DMS79 treated with DMSO at 0.1 percent for 48 hours (cell line): Measurements from ENCODE around the gene RAP1B.

Experiments used
- DNase-seq: peaks from one replicate; lab custom pipeline; 2025; lab: John Stamatoyannopoulos, UW

The RAP1B gene

GRCh38 chr12:68610370-68611093 is at the start of gene RAP1B:
Gene RAP1B, plus strand, starts transcription at chr12:68610899. Its CDS starts 37,826 bp downstream, at chr12:68648725.
- peak; percentile 43 for DNase-seq

DNA sequence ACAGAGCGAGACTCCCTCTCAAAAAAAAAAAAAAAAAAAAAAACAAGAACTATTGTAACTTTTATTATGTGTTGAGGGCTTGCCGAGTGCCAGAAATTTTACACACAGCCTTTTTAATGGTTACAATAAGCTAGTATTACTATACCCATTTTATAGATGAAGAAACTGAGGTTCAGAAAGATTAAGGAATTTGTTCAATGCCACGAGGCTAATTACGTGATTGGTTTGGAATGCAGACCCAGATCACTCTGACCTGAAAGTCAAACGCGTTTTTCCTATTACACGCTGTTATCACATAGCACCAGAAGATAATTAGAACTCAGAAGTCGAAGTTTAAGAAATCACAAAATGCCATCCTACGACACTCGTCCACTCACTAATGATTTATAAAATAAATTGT is 48.9 kb upstream of the RAP1B start:
- no peak for DNase-seq

- no peak for DNase-seq
Observed at GRCh38 chr12:68564166-68564565, 46.5 kb upstream of the RAP1B start.

GRCh38 chr12:68565391-68565903 is 45.3 kb upstream of the RAP1B start:
- no peak for DNase-seq

GRCh38 chr12:68568922-68569569 is 41.7 kb upstream of the RAP1B start:
- DNase-seq, result peak; percentile 71

DNA sequence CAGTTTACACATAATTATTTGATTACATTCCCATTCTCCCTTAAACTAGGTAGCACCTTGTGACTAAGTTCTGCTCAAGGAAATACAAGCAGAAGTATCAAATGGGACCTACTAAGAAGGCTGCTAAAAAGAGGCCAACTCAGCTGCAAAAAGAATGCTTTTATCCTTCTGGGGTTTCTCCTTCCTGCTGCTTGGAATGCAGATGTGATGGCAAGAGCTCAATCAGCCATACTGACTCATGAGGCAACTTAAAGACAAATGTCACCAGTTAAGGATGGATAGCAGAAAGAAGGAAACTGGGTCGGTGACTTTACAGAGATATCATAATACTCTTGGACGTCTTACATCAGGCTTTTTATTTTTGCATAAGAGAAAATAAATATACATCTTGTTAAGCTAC is 38.0 kb upstream of the RAP1B start:
- DNase-seq, result no peak

DNA sequence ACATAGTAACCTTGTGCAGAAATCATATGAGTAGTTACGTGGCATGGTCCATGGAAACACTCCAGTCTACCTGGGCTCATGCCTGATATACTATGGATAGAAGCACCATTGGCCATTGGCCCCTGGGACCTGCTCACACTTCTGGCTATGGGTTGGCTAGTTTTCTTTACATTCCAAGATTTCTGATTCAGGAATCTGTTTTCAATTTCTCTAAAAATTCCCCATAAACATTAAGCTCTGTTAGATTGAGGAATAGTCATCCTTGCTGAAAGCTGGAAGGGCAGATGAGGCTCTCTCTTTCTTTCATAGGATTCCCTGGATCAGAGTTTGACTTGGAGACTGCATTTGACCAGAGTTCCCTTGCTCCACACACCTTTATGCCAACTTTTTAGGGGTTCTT is 37.3 kb upstream of the RAP1B start:
- no peak for DNase-seq

- no peak for DNase-seq
Observed at GRCh38 chr12:68577949-68578348, 32.8 kb upstream of the RAP1B start.

DNA sequence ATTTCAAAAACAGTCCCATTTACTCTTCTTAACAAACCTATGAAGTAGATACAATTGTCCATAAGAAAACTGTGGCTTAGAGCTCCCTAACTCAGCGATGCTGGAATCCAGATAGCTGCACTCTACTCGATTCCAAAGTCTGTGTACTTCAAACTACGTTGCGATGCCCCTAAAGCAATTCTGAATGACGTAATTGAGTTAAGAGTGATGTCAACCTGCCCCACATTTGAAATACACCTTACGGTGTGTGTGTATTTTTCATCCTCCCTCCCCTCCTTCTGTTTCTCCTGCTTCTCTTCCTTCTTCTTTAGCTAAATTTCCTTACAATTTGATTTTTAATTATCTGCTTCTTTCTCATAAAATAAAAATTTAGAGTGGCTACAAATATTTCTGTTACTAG is 31.9 kb upstream of the RAP1B start:
- no peak for DNase-seq

- DNase-seq, result no peak
Observed at GRCh38 chr12:68579254-68579653, 31.4 kb upstream of the RAP1B start.

- peak; percentile 8 for DNase-seq
Observed at GRCh38 chr12:68580911-68581310, 29.8 kb upstream of the RAP1B start.

DNA sequence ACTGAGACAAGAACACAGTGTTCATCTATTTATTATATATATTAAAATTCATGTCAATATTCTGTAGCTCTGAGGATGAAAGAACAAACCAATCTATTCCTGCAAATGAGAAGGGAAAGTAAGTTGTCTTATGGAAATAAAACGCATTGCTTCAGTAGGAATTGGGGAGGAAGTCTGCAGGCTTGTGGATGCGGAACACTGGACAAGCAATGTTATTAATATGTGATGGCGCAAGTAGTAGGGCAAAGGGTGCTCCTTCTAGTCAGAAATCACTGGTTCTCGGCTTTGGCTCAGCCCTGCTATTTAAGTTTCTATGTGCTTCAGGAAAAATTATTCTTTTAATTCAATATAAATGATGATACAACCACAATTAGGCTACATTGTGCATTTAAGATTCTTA is 28.8 kb upstream of the RAP1B start:
- no peak for DNase-seq

DNA sequence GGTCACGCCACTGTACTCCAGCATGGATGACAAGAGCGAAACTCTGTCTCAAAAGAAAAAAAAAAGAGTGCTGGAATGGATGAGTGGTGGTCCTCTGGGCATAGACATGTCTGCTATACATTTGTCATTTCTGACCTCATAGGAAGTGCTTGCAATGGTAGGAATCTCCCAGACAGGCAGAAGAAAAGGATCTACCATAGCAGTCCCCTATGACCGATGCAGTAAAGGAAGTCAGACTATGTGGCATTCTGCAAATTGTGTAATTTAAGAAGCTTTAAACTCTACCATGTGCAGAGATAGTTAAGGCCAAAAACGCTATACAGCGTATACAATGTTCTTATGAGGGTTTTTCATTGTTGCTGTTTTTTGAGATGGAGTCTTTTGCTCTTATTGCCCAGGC is 24.7 kb upstream of the RAP1B start:
- DNase-seq, result no peak

DNA sequence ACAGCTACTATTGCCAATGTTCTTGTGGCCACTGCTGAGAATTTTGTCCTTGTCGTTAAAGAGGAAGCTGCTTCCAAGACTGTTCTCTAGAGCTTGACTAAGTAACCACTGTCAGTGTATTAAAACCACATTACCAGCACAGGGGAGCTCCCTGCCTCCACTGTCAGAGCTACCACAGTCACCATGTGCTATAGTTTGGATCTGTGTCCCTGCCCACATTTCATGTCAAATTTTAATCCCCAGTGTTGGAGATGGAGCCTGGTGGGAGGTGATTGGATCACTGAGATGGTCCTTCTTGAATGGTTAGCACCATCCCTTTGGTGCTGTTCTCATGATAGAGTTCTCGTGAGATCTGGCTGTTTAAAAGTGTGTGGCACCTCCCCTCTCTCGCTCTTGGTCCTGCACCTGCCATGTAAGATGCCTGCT is 23.2 kb upstream of the RAP1B start:
- DNase-seq, result no peak

DNA sequence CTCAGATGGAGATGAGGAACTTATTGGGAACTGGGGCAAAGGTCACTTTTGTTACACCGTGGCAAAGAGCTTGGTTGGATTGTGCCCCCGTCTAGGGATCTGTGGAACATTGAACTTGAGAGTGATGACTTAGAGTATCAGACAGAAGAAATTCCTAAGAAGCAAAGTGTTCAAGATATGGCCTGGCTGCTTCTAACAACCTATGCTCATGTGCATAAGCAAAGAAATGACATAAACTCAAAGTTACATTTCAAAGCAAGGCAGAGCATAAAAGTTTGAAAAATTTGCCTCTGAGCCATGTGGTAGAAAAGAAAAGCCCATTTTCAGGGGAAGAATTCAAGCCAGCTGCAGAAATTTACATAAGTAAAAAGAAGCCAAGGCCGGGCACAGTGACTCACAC is 21.5 kb upstream of the RAP1B start:
- no peak for DNase-seq

GRCh38 chr12:68591734-68592418 is 18.8 kb upstream of the RAP1B start:
- DNase-seq, result peak; percentile 7

DNA sequence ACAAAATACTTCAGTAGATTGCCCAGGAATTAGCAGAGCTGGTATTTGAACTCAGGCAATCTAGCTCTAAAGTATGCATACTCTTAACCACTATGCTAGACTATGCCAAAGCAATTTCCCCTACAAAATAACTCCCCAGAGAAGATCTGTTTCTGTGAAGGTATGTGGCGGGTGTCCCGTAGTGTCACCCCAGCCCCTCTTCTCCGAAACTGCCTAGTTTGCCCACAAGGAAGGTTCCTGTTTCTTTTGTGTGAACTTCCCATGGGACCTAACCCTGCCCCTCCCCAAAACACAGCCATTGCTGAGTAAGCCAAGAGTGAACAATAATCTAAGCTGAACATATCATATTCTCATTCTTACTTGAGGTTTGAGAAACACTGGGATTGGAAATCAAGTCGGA is 15.5 kb upstream of the RAP1B start:
- no peak for DNase-seq

GRCh38 chr12:68601767-68602166 is 8.9 kb upstream of the RAP1B start:
- DNase-seq, result no peak

DNA sequence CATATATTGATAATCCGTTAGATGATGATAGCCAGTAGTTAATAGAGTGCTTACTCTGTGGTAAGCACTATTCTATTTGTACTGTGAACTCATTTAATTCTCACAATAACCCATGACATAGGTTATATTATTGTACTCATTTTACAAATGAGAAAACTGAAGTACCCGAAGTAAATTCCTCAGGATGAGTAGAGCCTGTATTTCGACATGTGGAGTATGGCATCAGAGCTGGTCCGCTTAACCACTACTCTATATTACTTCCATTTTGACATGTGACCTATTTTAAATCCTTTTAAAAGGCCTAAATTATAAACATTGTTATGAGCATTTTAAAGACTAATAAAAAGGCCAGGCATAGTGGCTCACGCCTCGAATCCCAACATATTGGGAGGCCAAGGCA is 8.0 kb upstream of the RAP1B start:
- no peak for DNase-seq

DNA sequence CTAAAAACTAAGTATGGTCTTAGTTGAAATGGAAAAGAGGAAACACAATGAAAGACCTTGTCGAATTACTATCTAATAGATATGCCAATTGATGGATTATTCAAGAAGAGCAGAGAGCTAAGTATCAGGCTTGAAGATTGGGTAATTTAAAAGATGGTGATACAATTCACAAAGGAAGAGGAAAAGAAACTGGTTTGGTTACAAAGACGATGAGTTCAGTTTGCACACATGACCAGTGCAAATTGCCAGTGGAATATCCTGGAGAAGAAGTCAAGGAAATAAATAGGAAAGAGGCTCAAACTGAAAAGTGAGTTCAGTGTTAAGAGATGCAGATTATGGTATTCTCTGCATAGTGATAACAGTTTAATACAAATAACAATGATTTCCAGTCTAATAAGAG is 2.5 kb upstream of the RAP1B start:
- DNase-seq, result no peak

GRCh38 chr12:68609998-68610369 is 715 bp upstream of the RAP1B start:
- DNase-seq, result no peak

DNA sequence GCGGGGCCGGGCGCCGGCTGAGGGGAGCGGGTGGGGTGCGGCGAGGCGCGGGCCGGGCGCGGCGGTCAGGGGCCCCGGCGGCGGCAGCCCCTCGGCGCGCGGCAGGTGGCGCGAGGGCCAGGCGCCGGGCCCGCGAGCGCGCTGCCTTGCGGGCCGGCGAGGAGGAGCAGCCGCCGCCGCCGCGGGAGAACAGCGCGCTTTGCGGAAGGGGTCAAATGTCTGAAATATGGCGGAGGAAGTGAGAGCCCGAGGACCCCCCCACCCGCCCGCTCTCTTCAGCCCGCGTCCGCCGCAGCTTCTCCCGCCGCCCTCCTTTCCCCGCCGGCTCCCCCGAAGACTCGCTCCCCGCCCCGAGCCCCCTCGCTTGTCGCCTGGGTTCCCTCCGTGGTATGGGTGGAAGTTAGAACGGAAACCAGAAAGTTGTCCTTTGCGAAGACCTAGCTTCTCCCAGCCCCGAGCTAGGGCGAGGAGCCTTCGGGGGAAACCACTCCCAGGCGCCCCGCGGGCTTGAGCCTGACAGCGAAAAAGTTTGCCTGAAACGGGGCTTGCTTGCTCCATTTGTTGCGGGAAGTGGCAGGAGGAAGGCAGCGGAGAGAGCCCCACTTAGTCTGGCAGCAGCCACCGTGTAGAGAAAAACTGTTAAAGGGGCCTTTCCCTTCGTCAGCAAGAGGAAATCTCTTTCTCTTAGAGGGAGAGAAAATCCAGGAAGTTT is 551 bp downstream of the RAP1B start:
- DNase-seq, result peak; percentile 22

DNA sequence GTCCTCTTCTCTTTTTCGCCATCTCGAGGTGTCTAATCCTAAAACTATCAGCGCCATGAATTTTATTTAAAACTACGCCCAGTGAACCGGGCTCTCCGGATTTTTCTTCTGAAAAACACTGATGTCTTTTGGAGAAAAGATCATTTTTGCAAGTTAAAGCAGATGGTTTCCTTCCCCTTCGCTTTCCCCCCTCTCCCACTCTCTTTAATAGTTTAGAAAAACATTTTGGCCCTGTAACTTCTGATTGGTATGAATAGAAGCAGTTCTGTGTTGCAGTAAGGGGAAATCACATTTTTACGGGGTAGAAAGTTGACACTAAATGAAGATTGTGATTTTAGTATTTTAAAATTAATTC is 1.1 kb downstream of the RAP1B start:
- no peak for DNase-seq
